DMS 273 (cell line): ENCODE results near the gene MUCL1.

Experiments used
- DNase-seq: peaks from one replicate; lab custom pipeline; 2025; ENCODE audit not compliant: unreplicated experiment; lab: John Stamatoyannopoulos, UW

Gene MUCL1

DNA sequence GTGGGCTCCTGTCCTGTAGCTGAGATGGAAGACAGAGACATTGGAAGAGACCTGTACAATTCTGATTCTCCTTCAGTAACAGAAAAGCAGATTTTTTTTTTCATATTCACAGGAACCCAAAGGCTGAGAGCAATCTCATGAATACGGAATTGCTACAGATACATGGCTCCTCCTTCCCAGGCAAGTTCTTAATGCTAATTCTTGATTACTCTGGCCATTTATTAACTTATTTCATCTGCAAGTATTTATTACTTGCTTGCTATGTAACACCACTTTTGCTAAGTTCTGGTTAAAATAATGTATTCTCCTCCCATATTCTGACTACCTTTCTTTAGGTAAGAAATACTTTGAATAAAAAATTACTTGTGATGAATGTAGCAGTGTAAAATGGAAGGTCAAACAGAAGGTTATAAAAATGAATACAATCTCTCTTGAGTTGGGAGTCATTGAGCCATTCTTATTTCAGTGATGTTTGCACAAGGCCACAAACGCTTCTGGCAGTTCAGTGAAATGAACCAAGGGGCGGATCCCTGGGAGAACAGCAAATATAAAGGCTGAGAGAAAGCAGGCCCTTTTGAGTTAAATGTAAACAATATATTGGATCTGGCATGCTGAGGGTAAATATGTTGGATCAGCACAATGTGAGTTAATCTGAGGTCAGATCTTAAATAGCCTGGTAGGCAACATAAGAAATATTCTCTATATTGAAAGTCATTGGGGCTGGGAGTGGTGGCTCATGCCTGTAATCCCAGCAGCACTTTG lies 37.6 kb downstream of the MUCL1 start:
- no peak for DNase-seq
